DOHH2 (cell line): ENCODE data around the gene NOS3.

Experiments
- H3F3A ChIP-seq: fragments of 200-600 bp; sonication (generic), shearing (Covaris generic); 2 replicates; pipeline ENCODE4 v1.6.0; 2016; ENCODE audit warnings: antibody characterized with exemption, mild to moderate bottlenecking; ENCODE audit not compliant: control insufficient read depth, insufficient read depth
- H3K27ac ChIP-seq: fragments of 200-600 bp; sonication (generic); 2 replicates; pipeline ENCODE4 v1.5.1; 2014; ENCODE audit warnings: low read depth, mild to moderate bottlenecking, low read length, moderate library complexity
- H3K27me3 ChIP-seq: fragments of 200-600 bp; sonication (generic); 2 replicates; pipeline ENCODE4 v1.6.1; 2014; ENCODE audit warnings: mild to moderate bottlenecking, low read length, mixed read lengths; ENCODE audit not compliant: control insufficient read depth
- H3K36me3 ChIP-seq: fragments of 200-600 bp; sonication (generic); 2 replicates; pipeline ENCODE4 v1.6.1; 2014; ENCODE audit warnings: mild to moderate bottlenecking, low read length, moderate library complexity, mixed read lengths; ENCODE audit not compliant: control insufficient read depth
- H3K4me1 ChIP-seq: fragments of 200-600 bp; sonication (generic); 2 replicates; pipeline ENCODE4 v1.6.1; 2014; ENCODE audit warnings: mild to moderate bottlenecking, low read length, mixed read lengths; ENCODE audit not compliant: control insufficient read depth
- H3K4me2 ChIP-seq: fragments of 200-600 bp; sonication (generic); 2 replicates; pipeline ENCODE4 v1.6.0; 2014; ENCODE audit warnings: mild to moderate bottlenecking, low read length, moderate library complexity
- H3K4me3 ChIP-seq: fragments of 200-600 bp; sonication (generic); 2 replicates; pipeline ENCODE4 v1.5.1; 2014; ENCODE audit warnings: mild to moderate bottlenecking, low read length, mixed read lengths
- H3K79me2 ChIP-seq: fragments of 200-600 bp; sonication (generic); 2 replicates; pipeline ENCODE4 v1.6.1; 2014; ENCODE audit warnings: mild to moderate bottlenecking, low read length, mixed read lengths; ENCODE audit not compliant: control insufficient read depth
- H3K9me2 ChIP-seq: fragments of 200-600 bp; sonication (generic); replicated peaks from 2 replicates; pipeline ENCODE4 v1.6.1; 2014; ENCODE audit warnings: mild to moderate bottlenecking, low read length, mixed read lengths; ENCODE audit not compliant: control insufficient read depth
- H3K9me3 ChIP-seq: fragments of 200-600 bp; sonication (generic); 2 replicates; pipeline ENCODE4 v1.6.1; 2014; ENCODE audit warnings: antibody characterized with exemption, low read length, mixed read lengths; ENCODE audit not compliant: control insufficient read depth, insufficient read depth
- H4K20me1 ChIP-seq: fragments of 200-600 bp; sonication (generic); 2 replicates; pipeline ENCODE4 v1.6.0; 2014; ENCODE audit warnings: low read depth, mild to moderate bottlenecking, antibody characterized with exemption, low read length, moderate library complexity; ENCODE audit not compliant: control insufficient read depth, insufficient read depth
- EZH2phosphoT487 ChIP-seq: fragments of 200-600 bp; sonication (generic); IDR thresholded peaks from 2 replicates; pipeline ENCODE4 v1.6.1; 2017; ENCODE audit warnings: borderline replicate concordance, mild to moderate bottlenecking, antibody characterized with exemption, low read length, moderate library complexity, mixed read lengths
- TF ChIP-seq, protein P1 (sequence below): fragments of 200-600 bp; sonication (generic); IDR thresholded peaks from one replicate; pipeline ENCODE4 v1.5.1; 2014; ENCODE audit warnings: antibody characterized with exemption, mild to moderate bottlenecking, low read depth, low read length; ENCODE audit not compliant: poor library complexity, severe bottlenecking

The NOS3 gene

DNA sequence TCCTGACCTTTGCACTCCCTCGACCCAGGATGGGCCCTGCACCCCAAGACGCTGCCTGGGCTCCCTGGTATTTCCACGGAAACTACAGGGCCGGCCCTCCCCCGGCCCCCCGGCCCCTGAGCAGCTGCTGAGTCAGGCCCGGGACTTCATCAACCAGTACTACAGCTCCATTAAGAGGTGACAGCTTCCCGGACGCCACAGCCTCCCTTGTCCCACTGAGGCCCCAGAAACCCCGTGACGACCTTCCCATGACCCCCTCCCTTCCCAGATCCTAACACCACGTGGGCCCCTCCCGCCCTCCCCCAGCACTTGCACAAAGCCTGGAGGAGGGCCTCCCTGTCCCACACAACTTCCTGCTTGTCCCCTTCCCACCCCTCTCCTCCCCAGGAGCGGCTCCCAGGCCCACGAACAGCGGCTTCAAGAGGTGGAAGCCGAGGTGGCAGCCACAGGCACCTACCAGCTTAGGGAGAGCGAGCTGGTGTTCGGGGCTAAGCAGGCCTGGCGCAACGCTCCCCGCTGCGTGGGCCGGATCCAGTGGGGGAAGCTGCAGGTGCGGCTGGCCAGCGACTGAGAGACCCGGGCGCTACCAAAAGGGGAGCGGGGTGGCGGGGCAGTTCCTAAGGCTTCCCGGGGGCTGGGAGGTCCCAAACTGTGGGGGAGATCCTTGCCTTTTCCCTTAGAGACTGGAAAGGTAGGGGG is 5.7 kb downstream of the NOS3 start:
- no peaks in the 10 kb centered on the region for H3K9me2 ChIP-seq
- H3K9me3 ChIP-seq = no peaks in the 10 kb centered on the region
- H4K20me1 ChIP-seq = no peaks in the 10 kb centered on the region; the same call in 1 of the 2 replicates
- H3F3A ChIP-seq = no peaks in the 10 kb centered on the region
- TF ChIP-seq, protein P1, sequence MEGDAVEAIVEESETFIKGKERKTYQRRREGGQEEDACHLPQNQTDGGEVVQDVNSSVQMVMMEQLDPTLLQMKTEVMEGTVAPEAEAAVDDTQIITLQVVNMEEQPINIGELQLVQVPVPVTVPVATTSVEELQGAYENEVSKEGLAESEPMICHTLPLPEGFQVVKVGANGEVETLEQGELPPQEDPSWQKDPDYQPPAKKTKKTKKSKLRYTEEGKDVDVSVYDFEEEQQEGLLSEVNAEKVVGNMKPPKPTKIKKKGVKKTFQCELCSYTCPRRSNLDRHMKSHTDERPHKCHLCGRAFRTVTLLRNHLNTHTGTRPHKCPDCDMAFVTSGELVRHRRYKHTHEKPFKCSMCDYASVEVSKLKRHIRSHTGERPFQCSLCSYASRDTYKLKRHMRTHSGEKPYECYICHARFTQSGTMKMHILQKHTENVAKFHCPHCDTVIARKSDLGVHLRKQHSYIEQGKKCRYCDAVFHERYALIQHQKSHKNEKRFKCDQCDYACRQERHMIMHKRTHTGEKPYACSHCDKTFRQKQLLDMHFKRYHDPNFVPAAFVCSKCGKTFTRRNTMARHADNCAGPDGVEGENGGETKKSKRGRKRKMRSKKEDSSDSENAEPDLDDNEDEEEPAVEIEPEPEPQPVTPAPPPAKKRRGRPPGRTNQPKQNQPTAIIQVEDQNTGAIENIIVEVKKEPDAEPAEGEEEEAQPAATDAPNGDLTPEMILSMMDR = no peak
- no peak for TF ChIP-seq EZH2phosphoT487
- no peaks in the 10 kb centered on the region for H3K79me2 ChIP-seq
- no peak overlapping the region for H3K4me2 ChIP-seq
- no peak overlapping the region for H3K4me3 ChIP-seq
- no peaks in the 10 kb centered on the region for H3K36me3 ChIP-seq
- H3K4me1 ChIP-seq = peaks cover 9% of the 10 kb centered on the region
- no peak overlapping the region for H3K27ac ChIP-seq
- peaks cover 5% of the 10 kb centered on the region; the same call in 1 of the 2 replicates for H3K27me3 ChIP-seq

DNA sequence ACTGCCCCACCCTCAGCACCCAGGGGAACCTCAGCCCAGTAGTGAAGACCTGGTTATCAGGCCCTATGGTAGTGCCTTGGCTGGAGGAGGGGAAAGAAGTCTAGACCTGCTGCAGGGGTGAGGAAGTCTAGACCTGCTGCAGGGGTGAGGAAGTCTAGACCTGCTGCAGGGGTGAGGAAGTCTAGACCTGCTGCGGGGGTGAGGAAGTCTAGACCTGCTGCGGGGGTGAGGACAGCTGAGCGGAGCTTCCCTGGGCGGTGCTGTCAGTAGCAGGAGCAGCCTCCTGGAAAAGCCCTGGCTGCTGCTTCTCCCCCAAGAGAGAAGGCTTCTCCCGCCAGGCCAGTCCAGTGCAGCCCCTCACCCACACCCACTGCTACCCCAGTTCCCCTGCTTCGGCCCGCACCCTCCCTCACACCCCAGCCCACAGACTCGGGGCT is 6.3 kb downstream of the NOS3 start:
- H3K9me3 ChIP-seq = no peaks in the 10 kb centered on the region
- TF ChIP-seq, protein P1 = no peak
- no peak for TF ChIP-seq EZH2phosphoT487
- H3K4me1 ChIP-seq = peaks cover 9% of the 10 kb centered on the region
- H3K36me3 ChIP-seq = no peaks in the 10 kb centered on the region
- no peaks in the 10 kb centered on the region for H3K79me2 ChIP-seq
- H3K27ac ChIP-seq = no peak overlapping the region
- no peaks in the 10 kb centered on the region for H3F3A ChIP-seq
- no peak overlapping the region for H3K4me2 ChIP-seq
- no peak overlapping the region for H3K4me3 ChIP-seq
- no peaks in the 10 kb centered on the region; the same call in 1 of the 2 replicates for H4K20me1 ChIP-seq
- peaks cover 5% of the 10 kb centered on the region; the same call in 1 of the 2 replicates for H3K27me3 ChIP-seq
- H3K9me2 ChIP-seq = no peaks in the 10 kb centered on the region

DNA sequence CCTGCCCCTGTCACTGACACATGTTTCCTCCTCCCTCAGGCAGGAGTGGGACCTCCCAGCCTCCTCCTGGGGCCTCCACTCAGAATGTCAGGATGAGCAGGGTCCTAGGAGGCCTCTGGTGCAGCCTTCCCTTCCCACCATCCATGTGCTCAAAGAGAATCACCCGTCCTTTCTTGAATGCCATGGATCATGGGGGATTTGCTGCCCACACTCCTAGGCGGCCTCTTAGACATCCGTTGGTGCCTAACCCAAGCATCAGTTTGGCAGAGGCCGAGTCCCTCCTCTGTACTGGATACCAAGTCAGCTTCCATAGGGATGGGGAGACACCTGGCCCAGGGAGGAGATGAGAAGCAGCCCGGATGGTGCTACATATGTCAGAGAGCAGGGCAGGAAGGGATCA is 7.0 kb downstream of the NOS3 start:
- H3K4me3 ChIP-seq = no peak overlapping the region
- peaks cover 9% of the 10 kb centered on the region for H3K4me1 ChIP-seq
- H3F3A ChIP-seq = no peaks in the 10 kb centered on the region
- no peaks in the 10 kb centered on the region for H3K36me3 ChIP-seq
- no peak overlapping the region for H3K27ac ChIP-seq
- no peaks in the 10 kb centered on the region for H3K79me2 ChIP-seq
- H3K27me3 ChIP-seq = peaks cover 5% of the 10 kb centered on the region; the same call in 1 of the 2 replicates
- H3K9me2 ChIP-seq = no peaks in the 10 kb centered on the region
- H4K20me1 ChIP-seq = no peaks in the 10 kb centered on the region; the same call in 1 of the 2 replicates
- TF ChIP-seq EZH2phosphoT487 = no peak
- TF ChIP-seq, protein P1 = no peak
- H3K4me2 ChIP-seq = no peak overlapping the region
- no peaks in the 10 kb centered on the region for H3K9me3 ChIP-seq
